OCI-LY1 (cell line): Measurements from ENCODE around the gene SLC1A2.

Experiments used
- CTCF ChIP-seq: fragments of 200-600 bp; sonication (generic), shearing (Covaris generic); IDR thresholded peaks from 2 replicates; pipeline ENCODE4 v1.5.1; 2017; ENCODE audit warnings: mild to moderate bottlenecking, antibody characterized with exemption, low read length, moderate library complexity, mixed read lengths
- EZH2 ChIP-seq: fragments of 200-600 bp; sonication (generic), shearing (Covaris generic); IDR thresholded peaks from 2 replicates; pipeline ENCODE4 v1.8.0; 2017; ENCODE audit warnings: borderline replicate concordance, mixed run types, mild to moderate bottlenecking, antibody characterized with exemption, low read length, moderate library complexity, mixed read lengths

DNA sequence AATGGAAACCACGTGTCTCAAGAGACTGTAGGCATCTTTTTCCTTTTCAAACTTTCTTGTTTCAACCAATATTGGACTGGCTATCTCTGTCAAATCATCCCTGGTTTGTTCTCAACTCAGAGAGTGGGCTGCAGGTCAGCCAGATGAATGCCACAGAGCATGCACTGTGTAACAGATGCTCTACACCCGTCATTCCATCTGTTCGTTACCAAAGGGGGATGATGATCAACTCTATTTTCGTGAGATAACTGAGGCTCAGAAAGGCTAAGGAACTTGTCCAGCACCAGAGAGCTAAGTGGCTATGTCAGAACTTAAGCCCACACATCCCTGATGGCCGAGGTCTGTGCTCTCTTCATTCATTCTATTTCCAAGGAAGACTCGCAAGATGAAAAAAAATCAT, 42.1 kb downstream of the SLC1A2 start:
- TF ChIP-seq CTCF = no peak
- no peak for TF ChIP-seq EZH2
